ENCODE results near the gene GPR3. TPM values are rescaled to one million over a fixed set of nuclear protein-coding genes. Genes with fewer than 3 reads are reported as not detected.

The GPR3 gene, protein sequence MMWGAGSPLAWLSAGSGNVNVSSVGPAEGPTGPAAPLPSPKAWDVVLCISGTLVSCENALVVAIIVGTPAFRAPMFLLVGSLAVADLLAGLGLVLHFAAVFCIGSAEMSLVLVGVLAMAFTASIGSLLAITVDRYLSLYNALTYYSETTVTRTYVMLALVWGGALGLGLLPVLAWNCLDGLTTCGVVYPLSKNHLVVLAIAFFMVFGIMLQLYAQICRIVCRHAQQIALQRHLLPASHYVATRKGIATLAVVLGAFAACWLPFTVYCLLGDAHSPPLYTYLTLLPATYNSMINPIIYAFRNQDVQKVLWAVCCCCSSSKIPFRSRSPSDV
- total RNA-seq (2014; rRNA removed; shearing (Covaris generic)): 0.05 and 0.50 TPM in 2 replicates

DNA sequence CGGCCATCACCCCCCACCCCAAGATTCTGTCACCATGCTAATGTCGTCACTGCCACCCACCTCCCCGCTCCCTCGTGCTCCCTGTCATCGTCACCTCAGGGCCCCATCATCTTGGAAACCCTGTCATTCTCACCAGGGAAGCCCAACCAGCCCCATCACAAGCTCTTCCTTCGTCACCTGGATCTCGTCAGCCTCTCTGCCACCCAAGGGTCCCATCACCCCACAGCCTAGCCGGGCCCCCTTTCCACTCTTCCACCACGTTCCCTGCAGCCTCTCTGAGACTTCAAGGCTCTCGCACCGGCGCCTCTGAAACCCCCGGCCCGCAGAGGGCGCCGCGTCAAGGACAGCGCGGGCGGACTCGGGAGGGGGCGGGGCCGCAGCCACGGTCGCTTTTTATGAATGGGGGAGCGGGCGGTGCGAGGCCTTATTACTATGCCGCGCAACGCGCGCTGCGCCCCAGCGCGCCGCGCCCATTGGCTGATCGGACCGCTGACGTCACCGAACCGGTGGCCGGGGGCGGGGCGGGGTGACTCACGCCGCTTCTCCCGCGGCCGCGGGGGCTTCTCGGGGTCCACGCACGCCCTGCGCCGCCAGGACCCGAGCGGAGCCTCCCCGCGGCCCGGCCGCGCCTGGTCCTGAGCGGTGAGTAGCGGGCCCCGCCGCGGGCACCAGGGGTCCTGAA lies at the start of gene GPR3:
Gene GPR3 (plus strand): TSS at position 527 of the 682 bp plus-strand sequence. CDS start 1,177 bp downstream, outside the sequence.
- peak; percentile 66 for DNase-seq (ENCODE audit: low spot score)

- no peak for DNase-seq (ENCODE audit: low spot score)
Observed at GRCh38 chr1:27342778-27343638, 49.4 kb upstream of the GPR3 start.

GRCh38 chr1:27343639-27344025 lies 48.8 kb upstream of the GPR3 start:
- DNase-seq (ENCODE audit: low spot score): no peak

DNA sequence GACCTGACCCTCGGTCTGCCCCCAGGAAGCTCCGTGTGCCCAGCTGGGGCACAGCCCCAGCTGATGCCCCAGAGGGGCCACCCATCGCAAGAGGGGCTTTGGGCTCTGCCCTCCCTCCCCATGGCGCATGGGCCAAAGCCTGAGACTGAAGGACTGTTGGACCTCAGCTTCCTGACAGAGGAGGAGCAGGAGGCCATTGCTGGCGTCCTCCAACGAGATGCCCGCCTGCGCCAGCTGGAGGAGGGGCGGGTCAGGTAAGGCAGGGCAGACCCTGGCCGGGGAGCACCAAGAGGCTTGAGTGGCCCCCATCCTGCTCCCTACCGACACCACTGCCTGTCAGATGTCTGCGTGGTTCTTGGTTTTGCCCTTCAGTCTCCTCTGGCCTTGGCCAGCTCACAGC lies 47.1 kb upstream of the GPR3 start:
- DNase-seq (ENCODE audit: low spot score): no peak

DNA sequence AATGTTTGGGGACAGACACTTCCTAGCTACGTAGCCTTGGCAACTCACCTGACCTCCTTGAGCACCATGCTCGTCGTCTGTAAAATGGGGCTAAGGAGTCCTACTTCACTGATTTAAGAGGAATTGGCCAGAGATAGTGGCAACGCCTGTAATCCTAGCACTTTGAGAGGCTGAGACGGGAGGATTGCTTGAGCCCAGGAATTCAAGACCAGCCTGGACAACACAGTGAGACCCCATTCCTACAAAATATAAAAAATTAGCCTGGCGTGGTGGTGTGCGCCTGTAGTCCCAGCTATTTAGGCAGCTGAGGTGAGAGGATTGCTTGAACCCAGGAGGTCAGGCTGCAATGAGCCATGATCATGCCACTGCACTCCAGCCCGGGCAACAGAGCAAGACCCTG lies 46.1 kb upstream of the GPR3 start:
- no peak for DNase-seq (ENCODE audit: low spot score)

GRCh38 chr1:27346991-27347624 lies 45.3 kb upstream of the GPR3 start:
- peak; percentile 26 for DNase-seq (ENCODE audit: low spot score)

- no peak for DNase-seq (ENCODE audit: low spot score)
Observed at GRCh38 chr1:27348861-27349783, 43.3 kb upstream of the GPR3 start.

DNA sequence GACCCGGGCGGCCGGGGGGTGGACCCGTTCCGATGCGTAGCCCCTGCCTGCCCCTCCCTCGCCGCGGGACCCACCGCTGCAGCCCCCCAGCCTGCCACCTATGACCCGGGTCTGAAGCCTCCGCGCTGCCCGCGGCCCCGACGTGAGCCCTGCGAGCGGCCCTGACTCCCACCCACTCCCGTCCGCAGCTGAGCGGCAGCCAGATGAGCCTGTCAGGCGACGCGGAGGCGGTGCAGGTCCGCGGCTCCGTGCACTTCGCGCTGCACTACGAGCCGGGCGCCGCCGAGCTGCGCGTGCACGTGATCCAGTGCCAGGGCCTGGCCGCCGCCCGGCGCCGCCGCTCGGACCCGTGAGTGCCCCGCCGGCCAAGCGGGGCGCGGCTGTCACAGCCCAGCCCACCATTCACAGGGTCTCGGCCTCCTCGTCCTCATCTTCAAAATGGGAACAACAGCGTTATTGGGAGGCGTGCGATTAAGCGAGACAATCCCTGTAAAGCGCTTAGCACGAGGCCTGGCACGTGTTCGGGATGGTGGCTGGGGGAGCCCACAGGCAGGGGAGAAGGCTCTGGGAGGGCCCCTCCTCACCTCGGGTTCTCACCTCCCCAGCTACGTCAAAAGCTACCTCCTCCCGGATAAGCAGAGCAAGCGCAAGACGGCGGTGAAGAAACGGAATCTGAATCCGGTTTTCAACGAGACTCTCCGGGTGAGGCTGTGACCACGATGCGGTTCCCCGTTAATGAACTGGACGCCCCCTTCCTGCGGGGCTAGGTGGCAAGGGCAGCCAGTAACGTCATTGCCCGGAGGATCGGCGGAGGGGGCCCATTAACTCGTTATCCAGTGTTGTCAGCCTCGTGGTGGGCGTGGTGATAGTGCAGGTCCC lies 42.4 kb upstream of the GPR3 start:
- DNase-seq (ENCODE audit: low spot score): no peak

DNA sequence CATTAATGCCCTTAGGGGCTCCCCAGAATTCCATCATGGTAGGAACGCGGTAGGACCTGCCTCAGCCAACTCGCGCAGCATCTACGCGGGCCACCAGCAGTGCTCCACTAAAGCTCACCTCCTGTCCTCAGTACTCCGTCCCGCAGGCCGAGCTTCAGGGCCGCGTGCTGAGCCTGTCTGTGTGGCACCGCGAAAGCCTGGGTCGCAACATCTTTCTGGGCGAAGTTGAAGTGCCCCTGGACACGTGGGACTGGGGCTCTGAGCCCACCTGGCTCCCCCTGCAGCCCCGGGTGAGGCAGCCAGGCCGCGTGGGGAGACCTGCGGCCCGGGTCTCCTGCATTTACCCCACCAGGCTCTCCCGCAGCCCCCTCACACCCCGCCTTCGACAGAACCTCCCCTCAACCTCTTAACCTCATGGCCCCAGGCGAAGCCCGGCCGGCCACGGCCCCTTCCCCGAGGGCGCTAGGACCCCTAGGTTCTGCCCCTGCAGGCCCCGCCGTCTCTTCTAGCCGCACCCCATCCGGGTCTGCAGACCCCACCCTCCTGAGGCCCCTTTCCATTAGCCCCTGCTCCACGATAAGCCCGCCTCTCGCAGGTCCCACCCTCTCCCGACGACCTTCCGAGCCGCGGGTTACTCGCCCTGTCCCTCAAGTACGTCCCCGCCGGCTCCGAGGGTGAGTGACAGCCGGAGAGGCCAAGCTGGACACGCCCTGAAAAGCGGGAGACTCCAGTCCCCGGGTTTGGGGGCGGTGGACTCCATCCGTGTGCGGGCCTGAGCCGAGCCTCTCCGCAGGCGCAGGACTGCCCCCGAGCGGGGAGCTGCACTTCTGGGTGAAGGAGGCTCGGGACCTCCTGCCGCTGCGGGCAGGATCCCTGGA lies 41.5 kb upstream of the GPR3 start:
- no peak for DNase-seq (ENCODE audit: low spot score)

- DNase-seq (ENCODE audit: low spot score): no peak
Observed at GRCh38 chr1:27351541-27352107, 40.8 kb upstream of the GPR3 start.

DNA sequence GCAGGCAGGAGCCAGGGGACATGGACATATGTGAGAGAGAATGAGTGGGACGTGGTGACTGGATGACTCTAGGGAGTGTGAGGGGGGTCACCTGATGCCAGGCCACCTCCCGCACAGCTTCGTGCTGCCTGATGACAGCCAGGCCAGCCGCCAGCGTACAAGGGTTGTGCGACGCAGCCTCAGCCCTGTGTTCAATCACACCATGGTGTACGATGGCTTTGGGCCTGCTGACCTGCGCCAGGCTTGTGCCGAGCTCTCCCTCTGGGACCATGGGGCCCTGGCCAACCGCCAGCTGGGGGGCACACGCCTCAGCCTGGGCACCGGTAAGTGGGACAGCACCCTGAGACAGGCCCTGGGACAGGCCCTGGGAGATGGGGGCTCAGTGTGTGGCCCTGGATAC lies 39.3 kb upstream of the GPR3 start:
- DNase-seq (ENCODE audit: low spot score): no peak

DNA sequence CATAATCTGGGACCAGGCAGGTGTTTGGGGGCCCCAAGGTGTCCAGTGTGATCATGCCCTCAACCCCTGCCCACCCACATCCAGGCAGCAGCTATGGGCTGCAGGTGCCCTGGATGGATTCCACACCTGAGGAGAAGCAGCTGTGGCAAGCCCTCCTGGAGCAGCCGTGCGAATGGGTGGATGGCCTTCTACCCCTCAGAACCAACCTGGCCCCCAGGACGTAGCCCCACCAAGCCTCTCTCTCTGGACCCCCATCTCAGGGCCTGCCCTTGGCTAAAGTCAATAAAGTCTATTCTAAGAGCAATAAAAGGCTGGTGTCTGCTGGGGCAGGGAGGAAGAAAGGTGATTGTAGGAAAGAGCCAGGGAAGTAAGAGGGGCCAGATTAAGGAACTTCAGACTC lies 38.8 kb upstream of the GPR3 start:
- no peak for DNase-seq (ENCODE audit: low spot score)

GRCh38 chr1:27355683-27356082 lies 36.7 kb upstream of the GPR3 start:
- no peak for DNase-seq (ENCODE audit: low spot score)

DNA sequence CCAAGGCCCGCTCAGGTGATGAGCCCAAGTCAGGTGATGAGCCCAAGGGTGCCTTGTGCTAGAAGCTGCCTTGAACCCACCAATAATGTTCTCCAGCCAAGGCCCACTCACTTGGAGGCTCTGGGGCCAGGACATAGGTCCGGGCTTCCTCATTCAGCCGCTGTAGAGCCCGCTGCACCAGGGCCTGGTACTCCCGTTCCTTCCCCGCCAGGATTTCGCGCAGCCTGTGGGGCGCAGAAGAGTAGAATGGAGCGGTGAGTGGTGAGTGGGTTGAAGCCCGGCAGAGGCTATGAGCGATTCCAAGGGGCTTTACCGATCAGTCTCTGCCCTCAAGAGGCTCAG lies 36.2 kb upstream of the GPR3 start:
- DNase-seq (ENCODE audit: low spot score): no peak

DNA sequence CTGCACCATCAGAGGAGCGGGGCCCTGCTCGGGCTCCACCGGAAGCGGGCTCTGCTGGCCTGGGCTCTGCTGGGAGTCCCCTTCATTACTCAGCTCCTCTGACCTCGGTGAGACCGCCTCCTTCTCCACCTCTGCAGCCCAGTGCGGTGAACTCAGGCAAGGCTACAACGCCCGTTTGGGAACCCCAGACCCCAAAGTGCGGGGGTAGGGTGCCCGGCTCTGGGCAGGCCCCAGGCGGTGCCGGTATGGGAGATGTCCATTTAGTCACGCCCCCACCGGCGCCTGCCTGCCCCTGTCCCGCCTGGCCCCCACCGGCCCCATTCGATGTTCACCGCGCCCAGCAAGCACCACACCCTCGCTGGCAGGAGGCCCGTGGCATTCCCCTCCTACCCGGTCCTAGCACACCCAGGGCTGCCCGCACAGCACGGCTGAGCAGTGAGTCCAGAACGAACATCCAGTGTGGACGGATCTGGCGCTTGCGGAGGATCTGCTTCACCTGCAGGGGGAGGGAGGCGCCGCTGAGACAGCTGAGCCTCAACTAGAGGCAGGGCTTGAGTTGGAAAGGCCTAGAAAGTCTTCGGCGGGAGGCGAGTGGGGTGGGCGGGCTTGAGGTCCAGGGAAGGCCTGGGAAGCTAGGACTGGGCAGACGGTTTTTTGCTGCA lies 35.7 kb upstream of the GPR3 start:
- DNase-seq (ENCODE audit: low spot score): no peak

GRCh38 chr1:27357281-27358037 lies 35.0 kb upstream of the GPR3 start:
- DNase-seq (ENCODE audit: low spot score): no peak
